ENCODE measurements around the gene PILRA.
A peak's percentile ranks its signal among the peaks of the same experiment; 100 is the strongest.
"Not testable (repeated sequence)": the region's sequence is repeated elsewhere in the genome, so short reads cannot be mapped to it uniquely, and the experiment has no call there.

Gene PILRA

GRCh38 chr7:100380196-100380595 is 6.9 kb downstream of the PILRA start:
- DNase-seq (ENCODE audit: low read depth), result no peak

- DNase-seq (ENCODE audit: low read depth), result not testable (repeated sequence)
These were observed 8.4 kb downstream of the PILRA start for GRCh38 chr7:100381531-100382233.

- not testable (repeated sequence) for DNase-seq (ENCODE audit: low read depth)
These were observed 9.1 kb downstream of the PILRA start for GRCh38 chr7:100382234-100382853.

- DNase-seq (ENCODE audit: low read depth), result no peak
These were observed 11.5 kb downstream of the PILRA start for GRCh38 chr7:100384628-100385294.

- DNase-seq (ENCODE audit: low read depth), result no peak
These were observed 13.7 kb downstream of the PILRA start for GRCh38 chr7:100386940-100387339.

- no peak for DNase-seq (ENCODE audit: low read depth)
These were observed 14.4 kb downstream of the PILRA start for GRCh38 chr7:100387695-100388094.

GRCh38 chr7:100389437-100390088 is 16.3 kb downstream of the PILRA start:
- no peak for DNase-seq (ENCODE audit: low read depth)

GRCh38 chr7:100390286-100391009 is 17.2 kb downstream of the PILRA start:
- no peak for DNase-seq (ENCODE audit: low read depth)

- no peak for DNase-seq (ENCODE audit: low read depth)
These were observed 20.1 kb downstream of the PILRA start for GRCh38 chr7:100393233-100393905.

GRCh38 chr7:100394077-100394476 is 20.8 kb downstream of the PILRA start:
- no peak for DNase-seq (ENCODE audit: low read depth)

GRCh38 chr7:100396421-100396982 is 23.2 kb downstream of the PILRA start:
- no peak for DNase-seq (ENCODE audit: low read depth)

GRCh38 chr7:100397315-100398081 is 24.2 kb downstream of the PILRA start:
- no peak for DNase-seq (ENCODE audit: low read depth)

GRCh38 chr7:100398239-100398638 is 25.0 kb downstream of the PILRA start:
- DNase-seq (ENCODE audit: low read depth), result no peak

- DNase-seq (ENCODE audit: low read depth), result no peak
These were observed 26.8 kb downstream of the PILRA start for GRCh38 chr7:100400041-100400440.

- DNase-seq (ENCODE audit: low read depth), result peak; percentile 32
These were observed 27.4 kb downstream of the PILRA start for GRCh38 chr7:100400656-100401055.

- DNase-seq (ENCODE audit: low read depth), result no peak
These were observed 28.5 kb downstream of the PILRA start for GRCh38 chr7:100401811-100402210.

GRCh38 chr7:100402241-100402640 is 29.0 kb downstream of the PILRA start:
- DNase-seq (ENCODE audit: low read depth), result no peak

- peak; percentile 46 for DNase-seq (ENCODE audit: low read depth)
These were observed 33.5 kb downstream of the PILRA start for GRCh38 chr7:100406767-100407166.

- peak; percentile 83 for DNase-seq (ENCODE audit: low read depth)
These were observed 34.2 kb downstream of the PILRA start for GRCh38 chr7:100407285-100408180.
